Measurements from ENCODE around the gene TMEM69. TPM values are rescaled to one million over a fixed set of nuclear protein-coding genes. Genes with fewer than 3 reads are reported as not detected.

The TMEM69 gene
- total RNA-seq, 6 donors from 2014 or later = 2.7 to 28.3 (median 14.9) TPM

DNA sequence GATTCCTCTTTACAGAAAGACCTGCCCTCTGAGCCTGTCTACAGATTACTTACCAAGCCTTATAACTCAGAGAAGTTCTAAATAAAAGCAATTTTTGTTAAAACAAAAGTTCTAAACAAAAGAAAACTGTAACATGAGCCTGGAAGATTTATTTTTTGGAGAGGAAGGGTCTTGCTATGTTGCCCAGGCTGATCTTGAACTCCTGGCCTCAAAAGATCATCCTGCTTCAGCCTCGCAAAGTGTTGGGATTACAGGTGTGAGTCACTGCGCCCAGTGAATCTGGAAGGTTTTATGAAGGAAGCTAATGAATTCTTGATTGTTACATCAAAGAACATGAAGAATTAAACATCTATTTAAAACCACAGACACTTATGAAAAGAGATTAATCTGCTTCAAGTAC lies 28.8 kb upstream of the TMEM69 start:
- ATAC-seq (ENCODE audit: low FRiP score in 2 of 2) (no peak), DNase-seq (no peak)
- WGBS, 2 donors = 95 to 98% methylated on average over 2 of the region's 2 CpGs
- Histone ChIP-seq H3K4me1 (no peaks in the 10 kb centered on the region), H3K27ac (no peak overlapping the region), H3K9me3 (no peaks in the 10 kb centered on the region), H3K4me3 (no peak overlapping the region), H3K27me3 (no peaks in the 10 kb centered on the region), H3K36me3 (peaks cover 35 to 69% (median 57%) of the 10 kb centered on the region in 4 donors)
- TF ChIP-seq, protein P1, sequence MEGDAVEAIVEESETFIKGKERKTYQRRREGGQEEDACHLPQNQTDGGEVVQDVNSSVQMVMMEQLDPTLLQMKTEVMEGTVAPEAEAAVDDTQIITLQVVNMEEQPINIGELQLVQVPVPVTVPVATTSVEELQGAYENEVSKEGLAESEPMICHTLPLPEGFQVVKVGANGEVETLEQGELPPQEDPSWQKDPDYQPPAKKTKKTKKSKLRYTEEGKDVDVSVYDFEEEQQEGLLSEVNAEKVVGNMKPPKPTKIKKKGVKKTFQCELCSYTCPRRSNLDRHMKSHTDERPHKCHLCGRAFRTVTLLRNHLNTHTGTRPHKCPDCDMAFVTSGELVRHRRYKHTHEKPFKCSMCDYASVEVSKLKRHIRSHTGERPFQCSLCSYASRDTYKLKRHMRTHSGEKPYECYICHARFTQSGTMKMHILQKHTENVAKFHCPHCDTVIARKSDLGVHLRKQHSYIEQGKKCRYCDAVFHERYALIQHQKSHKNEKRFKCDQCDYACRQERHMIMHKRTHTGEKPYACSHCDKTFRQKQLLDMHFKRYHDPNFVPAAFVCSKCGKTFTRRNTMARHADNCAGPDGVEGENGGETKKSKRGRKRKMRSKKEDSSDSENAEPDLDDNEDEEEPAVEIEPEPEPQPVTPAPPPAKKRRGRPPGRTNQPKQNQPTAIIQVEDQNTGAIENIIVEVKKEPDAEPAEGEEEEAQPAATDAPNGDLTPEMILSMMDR (IDR thresholded peaks at IDR 0.05) = no peak
- no peak for TF ChIP-seq POLR2AphosphoS5 (IDR thresholded peaks at IDR 0.05)
- TF ChIP-seq EP300 (IDR thresholded peaks at IDR 0.05) = no peak
- no peak for TF ChIP-seq POLR2A (IDR thresholded peaks at IDR 0.05)

DNA sequence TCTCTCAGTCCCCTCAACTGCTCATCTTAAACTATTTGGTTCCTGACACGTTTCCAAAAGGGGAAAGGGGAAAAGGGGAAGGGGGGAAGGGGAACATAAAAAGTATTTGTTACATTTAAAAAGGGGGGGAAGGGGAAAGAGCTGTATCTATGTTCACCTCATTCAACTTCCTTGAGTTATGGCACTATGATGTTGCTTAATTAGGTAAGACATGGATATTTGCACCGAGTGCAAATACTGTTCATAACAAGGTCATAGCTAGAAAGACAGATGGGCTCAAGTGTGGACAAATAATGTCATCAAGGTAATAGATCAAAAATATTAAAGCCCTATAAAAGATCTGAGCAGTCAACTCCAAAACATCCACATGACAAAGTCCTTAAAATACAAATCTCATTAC lies 27.6 kb upstream of the TMEM69 start:
- no peak overlapping the region for H3K4me3 ChIP-seq
- ATAC-seq (ENCODE audit: low FRiP score in 2 of 2) (no peak), DNase-seq (no peak)
- H3K27me3 ChIP-seq = no peaks in the 10 kb centered on the region
- 51 to 53% methylated on average over 2 of the region's 2 CpGs for WGBS, 2 donors
- H3K36me3 ChIP-seq = peaks cover 26 to 59% (median 46%) of the 10 kb centered on the region in 4 donors
- H3K4me1 ChIP-seq = no peaks in the 10 kb centered on the region
- TF ChIP-seq EP300 (IDR thresholded peaks at IDR 0.05) (no peak), POLR2AphosphoS5 (IDR thresholded peaks at IDR 0.05) (no peak), POLR2A (IDR thresholded peaks at IDR 0.05) (no peak)
- TF ChIP-seq, protein P1 (IDR thresholded peaks at IDR 0.05) = no peak
- H3K9me3 ChIP-seq = no peaks in the 10 kb centered on the region
- H3K27ac ChIP-seq = no peak overlapping the region

DNA sequence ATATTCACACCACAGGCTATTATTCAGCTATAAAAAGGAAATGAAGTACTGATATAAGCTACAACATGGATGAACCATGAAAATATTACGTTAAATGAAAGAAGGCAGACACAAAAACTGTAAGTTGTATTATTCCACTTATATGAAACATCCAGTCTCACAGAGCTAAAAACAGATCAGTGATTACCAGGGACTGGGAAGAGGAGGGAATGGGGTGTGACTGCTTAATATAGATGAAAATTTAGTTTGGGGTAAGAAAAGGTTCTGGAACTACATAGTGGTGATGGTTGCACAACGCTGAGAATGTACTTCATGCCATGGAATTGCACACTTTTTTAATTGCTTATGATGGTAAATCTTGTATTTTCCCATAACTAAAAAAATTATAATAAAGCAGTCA lies 21.1 kb upstream of the TMEM69 start:
- no peak for ATAC-seq (ENCODE audit: low FRiP score in 2 of 2)
- Histone ChIP-seq H3K9me3 (no peaks in the 10 kb centered on the region), H3K4me1 (peaks cover 21 to 44% (median 27%) of the 10 kb centered on the region in 4 donors), H3K27me3 (no peaks in the 10 kb centered on the region), H3K4me3 (no peak overlapping the region), H3K36me3 (peaks cover 0 to 3% (median 0%) of the 10 kb centered on the region in 4 donors), H3K27ac (no peak overlapping the region)
- DNase-seq = no peak
- TF ChIP-seq POLR2A (IDR thresholded peaks at IDR 0.05) = no peak
- TF ChIP-seq, protein P1 (IDR thresholded peaks at IDR 0.05) = no peak
- TF ChIP-seq POLR2AphosphoS5 (IDR thresholded peaks at IDR 0.05) = no peak
- WGBS, 2 donors = 67 to 71% methylated on average over 2 of the region's 2 CpGs

DNA sequence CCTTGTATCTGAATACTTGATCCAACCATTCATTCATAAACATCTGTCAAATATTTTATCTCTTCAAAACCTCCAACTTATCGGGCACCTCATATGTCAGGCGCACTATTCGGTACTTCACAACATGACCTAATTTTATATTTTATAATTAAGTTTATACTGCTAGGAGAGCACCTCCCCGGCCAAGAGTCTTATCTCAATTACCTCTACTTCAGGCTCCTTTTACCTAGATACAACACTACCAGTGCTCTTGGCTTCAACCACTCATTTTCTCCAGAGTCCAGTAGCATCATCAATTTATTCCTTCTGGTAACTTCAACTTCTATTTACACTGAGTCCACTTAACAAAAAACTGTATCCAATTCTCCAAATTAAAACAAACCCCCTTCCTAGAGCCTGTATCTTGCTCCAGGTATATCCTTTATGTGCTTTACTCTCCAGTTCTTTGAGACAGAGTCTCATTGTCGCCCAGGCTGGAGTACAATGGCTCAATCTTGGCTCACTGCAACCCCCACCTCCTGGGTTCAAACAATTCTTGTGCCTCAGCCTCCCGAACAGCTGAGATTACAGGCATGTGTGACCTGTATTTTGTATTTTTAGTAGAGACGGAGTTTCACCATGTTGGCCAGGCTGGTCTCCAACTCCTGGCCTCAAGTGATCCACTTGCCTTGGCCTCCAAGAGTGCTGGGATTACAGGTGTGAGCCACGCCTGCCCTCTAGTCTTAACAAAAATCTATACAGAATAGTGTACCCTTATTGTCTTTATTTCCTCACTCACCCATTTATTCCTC lies 20.5 kb upstream of the TMEM69 start:
- Histone ChIP-seq H3K36me3 (peaks cover 0 to 3% (median 0%) of the 10 kb centered on the region in 4 donors), H3K9me3 (no peaks in the 10 kb centered on the region), H3K27ac (no peak overlapping the region), H3K27me3 (no peaks in the 10 kb centered on the region), H3K4me1 (peaks cover 22 to 45% (median 28%) of the 10 kb centered on the region in 4 donors), H3K4me3 (no peak overlapping the region)
- DNase-seq (no peak), ATAC-seq (ENCODE audit: low FRiP score in 2 of 2) (no peak)
- 63 to 75% methylated on average over 8 of the region's 8 CpGs for WGBS, 2 donors
- no peak for TF ChIP-seq EP300 (IDR thresholded peaks at IDR 0.05)
- TF ChIP-seq, protein P1 (IDR thresholded peaks at IDR 0.05) = no peak
- TF ChIP-seq POLR2AphosphoS5 (IDR thresholded peaks at IDR 0.05) = no peak
- TF ChIP-seq POLR2A (IDR thresholded peaks at IDR 0.05) = no peak

DNA sequence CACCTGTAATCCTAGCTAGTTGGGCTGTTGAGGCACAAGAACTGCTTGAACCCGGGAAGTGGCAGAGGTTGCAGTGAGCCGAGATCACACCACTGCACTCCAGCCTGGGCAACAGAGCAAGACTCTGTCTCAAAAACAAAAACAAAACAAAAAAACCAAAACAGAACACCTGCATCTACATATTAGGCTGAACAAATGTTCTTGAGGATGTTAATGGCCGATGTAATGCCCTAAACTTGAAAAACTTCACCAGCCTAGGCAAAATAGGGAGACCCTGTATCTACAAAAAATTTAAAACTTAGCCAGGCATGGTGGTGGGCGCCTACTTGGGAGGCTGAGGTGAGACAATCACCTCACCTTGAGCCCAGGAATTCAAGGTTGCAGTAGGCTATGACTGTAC lies 19.5 kb upstream of the TMEM69 start:
- Histone ChIP-seq H3K27ac (no peak overlapping the region), H3K9me3 (no peaks in the 10 kb centered on the region), H3K36me3 (peaks cover 0 to 3% (median 0%) of the 10 kb centered on the region in 4 donors), H3K27me3 (no peaks in the 10 kb centered on the region), H3K4me3 (no peak overlapping the region), H3K4me1 (peaks cover 22 to 51% (median 37%) of the 10 kb centered on the region in 4 donors)
- 94 to 97% methylated on average over 4 of the region's 4 CpGs for WGBS, 2 donors
- DNase-seq = no peak
- no peak for ATAC-seq (ENCODE audit: low FRiP score in 2 of 2)
- TF ChIP-seq POLR2AphosphoS5 (IDR thresholded peaks at IDR 0.05) (no peak), POLR2A (IDR thresholded peaks at IDR 0.05) (no peak), EP300 (IDR thresholded peaks at IDR 0.05) (no peak)
- TF ChIP-seq, protein P1 (IDR thresholded peaks at IDR 0.05) = no peak

Measured in upper lobe of left lung (tissue), 6 donors.